T-helper 9 cell (primary cell): ENCODE data around the gene MUC2.

Source experiments
- DNase-seq: peaks from one replicate; pipeline ENCODE4 v3.0.0-alpha.2; 2020

Gene MUC2

GRCh38 chr11:1088927-1089737, 14.5 kb downstream of the MUC2 start:
- DNase-seq = no peak

GRCh38 chr11:1089738-1090599, 15.3 kb downstream of the MUC2 start:
- DNase-seq = no peak

GRCh38 chr11:1090600-1091331, 16.1 kb downstream of the MUC2 start:
- no peak for DNase-seq

GRCh38 chr11:1091332-1092083, 16.8 kb downstream of the MUC2 start:
- no peak for DNase-seq

GRCh38 chr11:1092145-1092670, 17.5 kb downstream of the MUC2 start:
- no peak for DNase-seq

- DNase-seq = no peak
These were observed 18.2 kb downstream of the MUC2 start for GRCh38 chr11:1092919-1093318.

GRCh38 chr11:1099519-1100355, 25.1 kb downstream of the MUC2 start:
- no peak for DNase-seq

- no peak for DNase-seq
These were observed 26.0 kb downstream of the MUC2 start for GRCh38 chr11:1100417-1101245.

GRCh38 chr11:1101318-1102089, 26.8 kb downstream of the MUC2 start:
- no peak for DNase-seq

GRCh38 chr11:1102221-1102971, 27.7 kb downstream of the MUC2 start:
- no peak for DNase-seq

- no peak for DNase-seq
These were observed 28.3 kb downstream of the MUC2 start for GRCh38 chr11:1102996-1103395.

GRCh38 chr11:1103401-1104360, 29.0 kb downstream of the MUC2 start:
- DNase-seq = no peak

- no peak for DNase-seq
These were observed 29.9 kb downstream of the MUC2 start for GRCh38 chr11:1104411-1105182.

- no peak for DNase-seq
These were observed 30.5 kb downstream of the MUC2 start for GRCh38 chr11:1105183-1105565.

GRCh38 chr11:1106387-1106786, 31.7 kb downstream of the MUC2 start:
- DNase-seq = no peak
